ENCODE data around the gene MSX1. TPM values are rescaled to one million over a fixed set of nuclear protein-coding genes. Genes with fewer than 3 reads are reported as not detected.

Gene MSX1
- total and polyA plus RNA-seq, 4 donors, result 0.13 to 0.33 (median 0.15) TPM; not detected in 1

- Histone ChIP-seq H3K36me3 (ENCODE audit: control insufficient read depth in 4 of 4, insufficient read depth in 3 of 4, low read depth in 1 of 4, low read length in 3 of 4) (no peaks in the 10 kb centered on the region), H3K27ac (ENCODE audit: low read depth in 1 of 2, low read length in 2 of 2) (no peak overlapping the region), H3K4me1 (ENCODE audit: control insufficient read depth in 4 of 4, insufficient read depth in 4 of 4, low read length in 3 of 4) (peaks cover 4 to 22% (median 16%) of the 10 kb centered on the region in 4 donors), H3K9me3 (ENCODE audit: control insufficient read depth in 4 of 4, low read length in 3 of 4) (no peaks in the 10 kb centered on the region), H3K4me3 (ENCODE audit: low read depth in 1 of 3, low read length in 3 of 3) (no peak overlapping the region), H3K27me3 (ENCODE audit: control insufficient read depth in 4 of 4, insufficient read depth in 4 of 4, low read length in 3 of 4) (peaks cover 0 to 18% (median 8%) of the 10 kb centered on the region in 4 donors), H3K9ac (ENCODE audit: low read depth in 1 of 2, low read length in 2 of 2) (no peak overlapping the region)
- WGBS, result 71% methylated on average over 7 of the region's 7 CpGs
- no peak for DNase-seq (ENCODE audit: low spot score)
- TF ChIP-seq HNF4A (conservative IDR thresholded peaks at IDR 0.05) (no peak), HNF4G (IDR thresholded peaks at IDR 0.05) (no peak), GABPA (IDR thresholded peaks at IDR 0.05 in 1 of 2, conservative IDR thresholded peaks at IDR 0.05 in 1 of 2) (no peak), EGR1 (IDR thresholded peaks at IDR 0.05; ENCODE audit: low read depth in 2 of 2) (no peak), MAX (IDR thresholded peaks at IDR 0.05) (no peak), YY1 (IDR thresholded peaks at IDR 0.05) (no peak), ATF3 (IDR thresholded peaks at IDR 0.05) (no peak), JUND (IDR thresholded peaks at IDR 0.05) (no peak), SP1 (IDR thresholded peaks at IDR 0.05) (no peak), FOXA1 (IDR thresholded peaks at IDR 0.05) (no peak), REST (IDR thresholded peaks at IDR 0.05) (no peak), NR2F2 (IDR thresholded peaks at IDR 0.05) (no peak)
Observed at GRCh38 chr4:4851906-4852305, 7.6 kb upstream of the MSX1 start.

- Histone ChIP-seq H3K27me3 (ENCODE audit: control insufficient read depth in 4 of 4, insufficient read depth in 4 of 4, low read length in 3 of 4) (peaks cover 3 to 25% (median 10%) of the 10 kb centered on the region in 4 donors), H3K9me3 (ENCODE audit: control insufficient read depth in 4 of 4, low read length in 3 of 4) (peaks cover 0 to 6% (median 0%) of the 10 kb centered on the region in 4 donors), H3K27ac (ENCODE audit: low read depth in 1 of 2, low read length in 2 of 2) (no peak overlapping the region), H3K9ac (ENCODE audit: low read depth in 1 of 2, low read length in 2 of 2) (no peak overlapping the region), H3K36me3 (ENCODE audit: control insufficient read depth in 4 of 4, insufficient read depth in 3 of 4, low read depth in 1 of 4, low read length in 3 of 4) (no peaks in the 10 kb centered on the region), H3K4me3 (ENCODE audit: low read depth in 1 of 3, low read length in 3 of 3) (peak overlapping the region in 1 of 3 donors; percentile 21), H3K4me1 (ENCODE audit: control insufficient read depth in 4 of 4, insufficient read depth in 4 of 4, low read length in 3 of 4) (peaks cover 4 to 27% (median 16%) of the 10 kb centered on the region in 4 donors)
- DNase-seq (ENCODE audit: low spot score), result no peak
- WGBS, result 4% methylated on average over 42 of the region's 42 CpGs
- TF ChIP-seq RAD21 (IDR thresholded peaks at IDR 0.05), result no peak
- no peak for TF ChIP-seq NR2F2 (IDR thresholded peaks at IDR 0.05)
- TF ChIP-seq TAF1 (conservative IDR thresholded peaks at IDR 0.05), result no peak
- no peak for TF ChIP-seq HNF4G (IDR thresholded peaks at IDR 0.05)
- no peak for TF ChIP-seq RXRA (IDR thresholded peaks at IDR 0.05)
- TF ChIP-seq CTCF (IDR thresholded peaks at IDR 0.05; ENCODE audit: low read depth, low read length, missing input control), result no peak
- TF ChIP-seq YY1 (IDR thresholded peaks at IDR 0.05), result no peak
- TF ChIP-seq ATF3 (IDR thresholded peaks at IDR 0.05), result no peak
- no peak for TF ChIP-seq FOXA2 (IDR thresholded peaks at IDR 0.05)
- no peak for TF ChIP-seq EGR1 (IDR thresholded peaks at IDR 0.05; ENCODE audit: low read depth in 2 of 2)
- no peak for TF ChIP-seq GABPA (IDR thresholded peaks at IDR 0.05 in 1 of 2, conservative IDR thresholded peaks at IDR 0.05 in 1 of 2)
- TF ChIP-seq MAX (IDR thresholded peaks at IDR 0.05), result no peak
- TF ChIP-seq FOXA1 (IDR thresholded peaks at IDR 0.05), result no peak
- no peak for TF ChIP-seq ZBTB33 (IDR thresholded peaks at IDR 0.05)
- no peak for TF ChIP-seq HNF4A (conservative IDR thresholded peaks at IDR 0.05)
- no peak for TF ChIP-seq REST (IDR thresholded peaks at IDR 0.05)
Observed at GRCh38 chr4:4852591-4853362, 6.7 kb upstream of the MSX1 start.

Data from liver (tissue), 9 donors.